ENCODE data around the gene RABL3.

DNA sequence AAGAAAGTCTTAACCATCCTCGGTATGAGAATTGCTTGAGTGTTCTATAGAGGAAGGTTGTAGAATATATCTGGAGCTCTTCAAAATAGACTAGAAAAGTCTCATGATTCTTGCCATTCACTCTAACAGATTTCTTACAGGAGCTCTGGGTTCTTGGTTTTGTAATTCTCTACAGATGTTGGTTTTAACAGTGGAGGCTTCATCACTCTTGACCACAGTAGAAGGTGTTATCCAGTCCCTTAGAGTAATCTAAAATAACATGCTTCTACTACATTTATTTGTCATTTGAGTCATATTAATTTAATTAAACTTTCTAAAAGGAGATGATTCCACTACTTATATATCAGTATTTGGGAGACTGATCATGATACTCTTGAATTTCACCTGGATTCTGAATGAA is 9.9 kb upstream of the RABL3 start:
- TF ChIP-seq, protein P1, sequence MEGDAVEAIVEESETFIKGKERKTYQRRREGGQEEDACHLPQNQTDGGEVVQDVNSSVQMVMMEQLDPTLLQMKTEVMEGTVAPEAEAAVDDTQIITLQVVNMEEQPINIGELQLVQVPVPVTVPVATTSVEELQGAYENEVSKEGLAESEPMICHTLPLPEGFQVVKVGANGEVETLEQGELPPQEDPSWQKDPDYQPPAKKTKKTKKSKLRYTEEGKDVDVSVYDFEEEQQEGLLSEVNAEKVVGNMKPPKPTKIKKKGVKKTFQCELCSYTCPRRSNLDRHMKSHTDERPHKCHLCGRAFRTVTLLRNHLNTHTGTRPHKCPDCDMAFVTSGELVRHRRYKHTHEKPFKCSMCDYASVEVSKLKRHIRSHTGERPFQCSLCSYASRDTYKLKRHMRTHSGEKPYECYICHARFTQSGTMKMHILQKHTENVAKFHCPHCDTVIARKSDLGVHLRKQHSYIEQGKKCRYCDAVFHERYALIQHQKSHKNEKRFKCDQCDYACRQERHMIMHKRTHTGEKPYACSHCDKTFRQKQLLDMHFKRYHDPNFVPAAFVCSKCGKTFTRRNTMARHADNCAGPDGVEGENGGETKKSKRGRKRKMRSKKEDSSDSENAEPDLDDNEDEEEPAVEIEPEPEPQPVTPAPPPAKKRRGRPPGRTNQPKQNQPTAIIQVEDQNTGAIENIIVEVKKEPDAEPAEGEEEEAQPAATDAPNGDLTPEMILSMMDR (IDR thresholded peaks at IDR 0.05): no peak
- TF ChIP-seq POLR2A (IDR thresholded peaks at IDR 0.05): no peak

All from uterus (tissue), 2 donors.